BJ (cell line): ENCODE results near the gene ZWILCH. TPM values are rescaled to one million over a fixed set of nuclear protein-coding genes. Genes with fewer than 3 reads are reported as not detected.

ENCODE experiments used
- CTCF ChIA-PET: fragments of 350-600 bp; formaldehyde crosslinking; extraction: SDS; loops from one replicate; lab custom pipeline; 2021; ENCODE audit warnings: antibody characterized with exemption, inconsistent platforms; lab: Yijun Ruan, JAX
- POLR2A ChIA-PET: fragments of 300-600 bp; sonication (Branson Sonifier 250); formaldehyde crosslinking; extraction: SDS; loops from one replicate; lab custom pipeline; 2021; ENCODE audit warnings: antibody characterized with exemption; lab: Charles Lee
- DNase-seq: peaks from one replicate; pipeline ENCODE4 v3.0.0-alpha.2; 2011; ENCODE audit warnings: low read depth
- H3K27me3 ChIP-seq: 2 replicates; pipeline ENCODE4 v1.6.0; 2011; ENCODE audit warnings: low read length; ENCODE audit not compliant: control insufficient read depth, insufficient read depth
- H3K36me3 ChIP-seq: 2 replicates; pipeline ENCODE4 v1.5.1; 2011; ENCODE audit warnings: low read length; ENCODE audit not compliant: control insufficient read depth, insufficient read depth
- H3K4me3 ChIP-seq: 2 replicates; pipeline ENCODE4 v1.5.1; 2011; ENCODE audit warnings: low read depth, mild to moderate bottlenecking, control low read depth, low read length
- polyA plus RNA-seq: library from polyadenylated mRNA; depleted of rRNA; stranded (reverse); fragments of >200 nt; gene quantifications from 2 replicates; pipeline ENCODE4 v1.2.3, GENCODE V29; 2011
- TF ChIP-seq, protein P1 (sequence below): IDR thresholded peaks from 2 replicates; pipeline ENCODE4 v1.5.1; 2011; ENCODE audit warnings: low read depth, mild to moderate bottlenecking, control low read depth, inconsistent platforms, low read length, moderate library complexity; ENCODE audit not compliant: insufficient read depth

ZWILCH gene
- polyA plus RNA-seq, 1 experiment, result 10.5 TPM

DNA sequence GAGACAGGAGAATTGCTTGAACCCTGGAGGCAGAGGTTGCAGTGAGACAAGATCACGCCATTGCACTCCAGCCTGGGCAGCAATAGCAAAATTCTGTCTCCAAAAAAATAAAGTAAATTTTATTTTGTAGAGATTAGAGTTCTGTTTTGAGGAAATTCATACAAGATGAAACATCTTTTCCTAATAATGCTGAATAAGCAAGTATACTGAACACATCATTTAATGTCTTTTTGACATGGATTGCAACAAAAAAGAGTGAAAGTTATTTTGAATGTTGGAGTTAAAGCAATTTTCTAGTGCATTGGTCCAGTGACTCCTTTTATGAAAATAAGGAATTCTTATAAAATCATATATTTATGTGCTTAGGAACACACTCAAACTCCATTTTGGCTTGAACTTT lies 40.1 kb downstream of the ZWILCH start:
- POLR2A ChIA-PET, result no interaction called here
- Histone ChIP-seq H3K36me3 (no peaks in the 10 kb centered on the region), H3K4me3 (no peak overlapping the region), H3K27me3 (no peaks in the 10 kb centered on the region)
- CTCF ChIA-PET, result interaction anchor here (0.7 kb wide), 1 partner anchor 975 kb away, joined by 3 read pairs; no protein-coding TSS in a partner anchor
- TF ChIP-seq, protein P1, sequence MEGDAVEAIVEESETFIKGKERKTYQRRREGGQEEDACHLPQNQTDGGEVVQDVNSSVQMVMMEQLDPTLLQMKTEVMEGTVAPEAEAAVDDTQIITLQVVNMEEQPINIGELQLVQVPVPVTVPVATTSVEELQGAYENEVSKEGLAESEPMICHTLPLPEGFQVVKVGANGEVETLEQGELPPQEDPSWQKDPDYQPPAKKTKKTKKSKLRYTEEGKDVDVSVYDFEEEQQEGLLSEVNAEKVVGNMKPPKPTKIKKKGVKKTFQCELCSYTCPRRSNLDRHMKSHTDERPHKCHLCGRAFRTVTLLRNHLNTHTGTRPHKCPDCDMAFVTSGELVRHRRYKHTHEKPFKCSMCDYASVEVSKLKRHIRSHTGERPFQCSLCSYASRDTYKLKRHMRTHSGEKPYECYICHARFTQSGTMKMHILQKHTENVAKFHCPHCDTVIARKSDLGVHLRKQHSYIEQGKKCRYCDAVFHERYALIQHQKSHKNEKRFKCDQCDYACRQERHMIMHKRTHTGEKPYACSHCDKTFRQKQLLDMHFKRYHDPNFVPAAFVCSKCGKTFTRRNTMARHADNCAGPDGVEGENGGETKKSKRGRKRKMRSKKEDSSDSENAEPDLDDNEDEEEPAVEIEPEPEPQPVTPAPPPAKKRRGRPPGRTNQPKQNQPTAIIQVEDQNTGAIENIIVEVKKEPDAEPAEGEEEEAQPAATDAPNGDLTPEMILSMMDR, result no peak
- DNase-seq, result no peak

DNA sequence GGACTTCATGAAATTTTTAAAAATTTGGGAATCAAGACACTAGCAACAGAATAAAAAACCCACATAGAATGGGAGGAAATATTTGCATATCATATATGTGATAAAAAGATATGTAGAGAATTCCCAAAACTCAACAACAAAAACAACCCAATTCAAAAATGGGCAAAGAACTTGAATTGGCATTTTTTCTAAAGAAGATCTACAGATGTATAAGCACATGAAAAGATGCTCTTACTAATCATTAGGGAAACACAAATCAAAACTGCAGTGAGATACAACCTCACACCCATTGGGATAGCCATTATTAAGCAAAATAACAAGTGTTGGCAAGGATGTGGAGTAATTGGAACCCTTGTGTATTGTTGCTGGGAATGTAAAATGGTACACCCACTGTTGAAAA lies 50.6 kb downstream of the ZWILCH start:
- DNase-seq, result no peak
- TF ChIP-seq, protein P1, result no peak
- Histone ChIP-seq H3K36me3 (no peaks in the 10 kb centered on the region), H3K27me3 (no peaks in the 10 kb centered on the region), H3K4me3 (no peak overlapping the region)
- CTCF ChIA-PET, result interaction anchor here (1.8 kb wide), 1 partner anchor 11 kb away, joined by 13 read pairs; the partner anchor contains the start of gene LCTL
- POLR2A ChIA-PET, result no interaction called here

DNA sequence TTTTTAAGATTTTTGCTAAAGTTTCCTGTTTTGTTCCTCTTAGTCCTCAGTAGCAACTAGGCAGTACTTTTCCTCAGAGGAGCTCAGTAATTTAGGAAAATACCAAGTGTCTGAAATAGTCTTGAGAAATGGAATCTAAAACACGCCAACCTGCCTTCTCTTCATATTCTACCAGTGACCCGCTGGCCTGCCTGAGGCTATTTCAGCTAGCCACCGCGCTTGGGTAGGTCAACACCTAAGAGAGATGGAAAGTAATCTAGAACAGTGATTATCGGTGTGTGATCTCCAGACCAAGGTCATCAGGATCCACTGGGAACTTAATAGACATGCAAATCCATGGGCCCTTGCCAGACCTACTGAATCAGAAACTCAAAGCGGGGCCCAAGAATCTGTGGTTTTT lies 53.1 kb downstream of the ZWILCH start:
- no peak overlapping the region for H3K4me3 ChIP-seq
- TF ChIP-seq, protein P1, result no peak
- POLR2A ChIA-PET, result no interaction called here
- H3K27me3 ChIP-seq, result no peaks in the 10 kb centered on the region
- CTCF ChIA-PET, result interaction anchor here (0.6 kb wide), 1 partner anchor 958 kb away, joined by 3 read pairs; no protein-coding TSS in a partner anchor
- no peak for DNase-seq
- no peaks in the 10 kb centered on the region for H3K36me3 ChIP-seq

DNA sequence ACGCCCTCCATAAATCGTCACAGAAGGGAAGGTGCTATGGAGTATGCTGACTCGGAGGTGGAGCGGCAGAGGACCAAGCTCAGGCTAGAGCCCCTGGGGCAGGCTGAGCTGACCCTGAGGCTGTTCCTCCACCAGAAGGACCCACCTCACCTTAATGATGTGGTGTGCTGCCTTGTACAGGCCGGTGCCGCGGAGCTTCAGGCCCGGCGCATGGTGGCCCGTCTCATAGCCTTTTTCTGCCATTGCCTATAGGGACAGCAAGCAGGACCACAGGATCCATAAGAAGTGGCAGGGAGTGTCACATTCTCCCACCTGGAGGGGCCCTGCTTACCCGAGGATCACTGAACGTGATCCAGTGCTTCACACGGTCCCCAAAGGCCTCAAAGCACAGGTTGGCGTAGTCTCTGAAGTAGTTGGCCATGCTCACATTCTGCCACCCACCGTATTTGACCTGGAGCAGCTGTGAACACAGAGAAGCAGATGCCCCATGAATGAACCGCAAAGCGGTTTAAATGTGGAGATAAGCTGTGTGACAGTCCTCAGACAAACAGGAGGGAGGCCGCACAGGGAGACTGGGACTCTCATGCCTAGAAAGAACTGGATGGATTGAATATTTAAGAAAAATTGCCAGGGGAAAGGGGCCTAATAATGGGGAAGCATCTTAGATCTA lies 55.9 kb downstream of the ZWILCH start:
- no peaks in the 10 kb centered on the region for H3K36me3 ChIP-seq
- H3K4me3 ChIP-seq, result no peak overlapping the region
- no peaks in the 10 kb centered on the region for H3K27me3 ChIP-seq
- TF ChIP-seq, protein P1, result no peak
- ChIA-PET CTCF (no interaction called here), POLR2A (interaction anchor here (0.6 kb wide), 1 partner anchor 188 kb away, joined by 12 read pairs; no protein-coding TSS in a partner anchor)
- DNase-seq, result no peak

DNA sequence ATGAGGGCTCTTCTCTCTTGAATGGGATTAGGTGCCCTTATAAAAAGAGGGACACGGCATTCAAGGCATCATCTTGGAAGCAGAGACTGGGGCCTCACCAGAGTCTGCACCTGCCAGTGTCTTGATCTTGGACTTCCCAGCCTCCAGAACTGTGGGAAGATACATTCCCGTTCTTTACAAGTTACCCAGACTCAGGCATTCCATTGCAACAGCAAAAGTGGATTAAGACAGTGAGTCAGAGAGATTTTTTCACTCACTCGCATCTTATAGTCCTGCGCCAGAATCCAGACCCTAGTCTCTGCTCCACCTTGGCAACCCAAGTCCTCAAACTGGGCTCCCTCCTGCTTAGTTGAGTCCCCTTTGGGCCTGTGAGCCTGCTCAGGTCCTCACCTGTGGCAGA lies 58.0 kb downstream of the ZWILCH start:
- ChIA-PET POLR2A (no interaction called here), CTCF (interaction anchor here (0.6 kb wide), 2 partner anchors 9 to 138 kb away, joined by 3 to 5 read pairs; no protein-coding TSS in a partner anchor)
- no peak overlapping the region for H3K4me3 ChIP-seq
- DNase-seq, result no peak
- H3K27me3 ChIP-seq, result no peaks in the 10 kb centered on the region
- TF ChIP-seq, protein P1, result no peak
- no peaks in the 10 kb centered on the region for H3K36me3 ChIP-seq
